GM21737 (cell line): Measurements from ENCODE around the gene PCSK2.

ENCODE experiments used
- ATAC-seq: cut with Tn5 transposase; IDR thresholded peaks from one replicate; pipeline ENCODE4 v1.9.1; 2021; ENCODE audit warnings: mild to moderate bottlenecking, moderate library complexity; ENCODE audit not compliant: unreplicated experiment

The PCSK2 gene

GRCh38 chr20:17391127-17391771 lies 164.4 kb downstream of the PCSK2 start:
- ATAC-seq = no peak

DNA sequence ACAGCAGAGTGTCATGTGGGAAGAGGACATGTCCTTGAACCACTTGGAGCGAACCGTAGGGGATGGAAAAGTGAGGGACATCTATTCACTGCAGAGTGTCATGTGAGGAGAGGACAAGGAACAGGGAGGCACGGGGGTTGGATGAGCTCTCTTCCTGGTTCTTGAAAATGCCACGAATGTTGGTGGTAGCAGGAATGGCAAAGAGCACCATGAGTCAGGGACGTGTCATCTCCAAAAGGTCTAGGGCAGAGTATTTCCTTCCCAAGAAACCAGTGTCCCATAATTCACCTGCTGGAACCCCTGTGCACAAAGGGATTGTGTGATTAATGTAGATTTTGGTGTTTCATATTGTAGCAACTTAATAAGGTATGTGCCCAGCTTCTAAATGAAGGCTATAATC lies 167.6 kb downstream of the PCSK2 start:
- ATAC-seq = no peak

- no peak for ATAC-seq
These were observed 168.9 kb downstream of the PCSK2 start for GRCh38 chr20:17395729-17396128.

- ATAC-seq = no peak
These were observed 172.6 kb downstream of the PCSK2 start for GRCh38 chr20:17399303-17399985.

GRCh38 chr20:17403461-17403860 lies 176.6 kb downstream of the PCSK2 start:
- no peak for ATAC-seq

DNA sequence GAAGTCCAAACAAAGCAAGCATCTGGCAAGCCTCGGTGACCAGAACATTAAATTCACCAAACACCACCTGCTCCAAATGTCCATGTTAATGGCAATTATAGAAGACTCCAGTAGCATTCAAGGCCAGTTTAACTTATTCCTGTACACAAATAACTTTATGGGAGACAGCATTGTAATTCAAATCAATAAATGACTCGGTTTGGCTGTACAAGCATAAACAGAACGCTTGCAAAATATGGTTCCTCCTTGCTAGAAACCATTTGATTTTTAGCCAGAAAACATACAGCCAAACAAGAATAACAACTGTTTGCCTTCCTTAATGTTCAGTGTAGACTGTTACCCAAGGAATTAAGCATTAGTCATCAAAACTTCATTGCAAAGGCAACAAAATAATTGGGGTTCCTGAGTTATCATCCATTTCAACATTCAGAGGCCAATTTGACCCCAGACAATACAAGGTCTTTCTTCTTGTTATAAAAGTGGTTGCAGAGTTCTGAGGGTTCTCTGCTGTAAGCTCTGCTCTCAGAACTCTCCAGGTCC lies 179.3 kb downstream of the PCSK2 start:
- ATAC-seq = no peak

DNA sequence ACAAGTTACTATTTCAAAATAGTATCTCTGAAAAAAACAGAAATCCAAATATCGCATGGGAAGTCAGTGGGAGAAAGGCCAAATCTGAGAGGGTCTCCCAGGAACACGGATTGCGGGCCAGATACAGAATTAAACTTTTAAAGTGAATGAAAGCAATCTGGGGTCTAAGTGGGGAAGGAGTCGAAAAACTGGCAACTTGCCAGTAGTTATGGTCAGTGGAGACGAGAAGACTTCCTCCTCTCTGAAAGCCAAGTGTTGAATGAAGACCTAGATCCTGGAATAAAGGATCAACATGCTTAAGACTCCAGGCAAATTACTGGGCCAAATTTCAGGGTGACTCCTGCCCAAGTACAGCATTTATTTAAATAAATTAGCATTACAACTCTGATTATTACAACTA lies 180.7 kb downstream of the PCSK2 start:
- ATAC-seq = no peak

DNA sequence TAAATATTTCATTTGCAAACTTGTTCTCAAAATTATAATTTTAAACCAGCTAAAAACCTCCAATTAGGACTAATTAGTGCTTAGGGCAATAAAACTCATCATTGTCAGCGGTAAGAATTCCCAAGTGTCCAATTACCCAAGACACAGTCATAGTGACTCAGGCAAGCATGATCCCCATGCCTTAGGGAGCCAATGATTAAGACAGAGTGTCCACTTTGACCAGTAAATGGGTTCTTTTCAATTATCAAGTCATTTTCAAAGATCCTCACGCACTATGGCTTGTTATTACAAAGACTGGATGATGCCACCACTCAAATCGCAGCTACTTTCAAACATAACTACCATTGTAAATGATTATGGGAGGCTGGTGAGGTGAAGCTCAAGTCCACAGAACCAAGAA lies 190.4 kb downstream of the PCSK2 start:
- ATAC-seq = no peak

GRCh38 chr20:17418737-17419136 lies 191.9 kb downstream of the PCSK2 start:
- ATAC-seq = no peak

- ATAC-seq = no peak
These were observed 192.7 kb downstream of the PCSK2 start for GRCh38 chr20:17419479-17420041.

GRCh38 chr20:17421493-17421892 lies 194.7 kb downstream of the PCSK2 start:
- no peak for ATAC-seq

- no peak for ATAC-seq
These were observed 196.9 kb downstream of the PCSK2 start for GRCh38 chr20:17423782-17424181.

- ATAC-seq = no peak
These were observed 200.8 kb downstream of the PCSK2 start for GRCh38 chr20:17427638-17428037.

DNA sequence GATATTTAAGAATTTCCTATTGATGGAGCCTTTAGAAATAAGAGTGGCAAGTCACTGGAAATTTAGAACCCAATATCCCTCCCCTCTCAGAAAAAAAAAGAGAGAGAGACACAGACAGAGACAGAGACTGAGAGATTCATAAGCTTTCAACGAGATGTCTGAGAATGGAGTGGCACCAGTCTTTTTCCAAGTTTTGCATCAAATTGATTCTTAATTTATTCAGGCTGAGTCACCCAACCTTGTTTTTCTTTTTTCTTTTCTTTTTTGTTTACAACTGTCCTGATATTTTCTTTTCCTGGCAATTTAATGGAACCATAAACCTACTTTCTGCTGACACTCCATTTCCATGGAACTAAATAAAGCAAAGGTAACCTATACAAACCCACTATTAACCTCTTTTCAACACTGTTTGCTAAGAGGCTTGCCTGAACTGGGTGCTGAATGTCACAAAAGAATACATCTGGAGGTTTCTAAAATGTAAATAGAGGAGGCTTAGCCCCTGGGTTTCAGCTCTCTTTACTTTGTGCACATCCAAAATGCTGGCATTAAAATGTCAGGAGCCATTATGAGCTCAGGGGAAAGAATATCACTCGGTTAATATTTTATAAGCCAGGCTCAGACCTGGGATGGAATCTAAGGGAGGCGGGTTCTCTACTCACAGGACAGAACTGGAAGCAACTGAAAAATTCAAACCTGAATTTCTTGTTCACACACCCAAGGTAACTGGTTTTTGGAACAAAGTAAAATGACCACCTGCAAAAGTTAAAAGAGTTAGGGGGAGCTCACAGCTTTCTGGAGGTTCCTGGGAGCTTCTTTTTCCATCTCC lies 203.5 kb downstream of the PCSK2 start:
- no peak for ATAC-seq

- no peak for ATAC-seq
These were observed 205.0 kb downstream of the PCSK2 start for GRCh38 chr20:17431621-17432364.

GRCh38 chr20:17436664-17437063 lies 209.8 kb downstream of the PCSK2 start:
- ATAC-seq = no peak

DNA sequence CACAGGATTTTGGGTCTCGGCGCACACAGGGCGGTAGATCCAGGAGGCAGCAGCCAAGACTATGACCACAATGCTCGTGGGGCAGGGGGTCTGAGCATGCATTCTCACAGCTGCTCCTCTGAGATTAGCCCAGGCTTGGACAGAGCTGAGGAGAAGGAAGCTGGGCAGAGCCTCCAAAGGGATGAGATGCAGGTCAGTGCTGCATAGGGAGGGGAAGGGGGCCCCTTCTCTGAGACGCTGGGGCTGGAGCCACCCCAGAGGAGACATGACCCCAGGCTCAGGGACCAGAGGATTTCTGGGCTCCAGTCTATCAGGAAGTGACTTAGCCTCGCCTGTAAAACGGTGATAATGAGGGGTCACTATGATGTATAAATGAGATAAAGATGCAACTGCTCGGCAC lies 210.4 kb downstream of the PCSK2 start:
- ATAC-seq = no peak

DNA sequence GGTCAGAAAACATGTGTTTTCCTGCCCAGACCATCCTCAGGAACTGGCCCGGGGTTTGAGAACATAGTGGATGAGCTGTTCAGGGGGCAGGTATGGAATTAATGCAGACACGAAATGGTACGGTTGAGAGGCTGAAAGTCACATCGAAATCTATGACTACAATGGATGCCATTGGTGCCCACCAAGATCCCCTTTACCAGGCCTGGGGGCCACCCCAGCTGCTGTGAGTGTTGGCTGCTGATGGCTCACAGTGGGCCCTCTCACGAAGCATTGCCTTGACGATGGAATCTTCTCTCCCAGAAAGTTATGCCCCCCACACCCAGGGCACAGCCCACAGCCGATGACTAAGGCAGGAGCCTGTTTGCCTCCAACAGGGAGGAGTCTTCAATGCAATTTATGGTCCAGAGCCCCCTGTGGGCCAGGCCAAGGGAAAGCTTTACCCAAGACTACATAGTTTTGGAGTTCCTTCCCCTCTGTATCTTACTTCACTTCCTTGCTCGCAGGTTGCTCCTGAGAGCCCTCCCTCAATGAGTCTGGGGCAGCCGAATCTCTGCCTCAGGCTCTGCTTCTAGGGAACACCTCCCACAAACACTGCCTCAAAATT lies 211.7 kb downstream of the PCSK2 start:
- ATAC-seq = no peak

GRCh38 chr20:17439616-17440296 lies 212.9 kb downstream of the PCSK2 start:
- no peak for ATAC-seq

- ATAC-seq = no peak
These were observed 214.9 kb downstream of the PCSK2 start for GRCh38 chr20:17441745-17442144.
